HG03103 (cell line): ENCODE data around the gene NINL.
"Not testable (repeated sequence)": the region's sequence is repeated elsewhere in the genome, so short reads cannot be mapped to it uniquely, and the experiment has no call there.

ENCODE experiments used
- ATAC-seq: cut with Tn5 transposase; IDR thresholded peaks from one replicate; pipeline ENCODE4 v1.9.1; 2021; ENCODE audit warnings: low read depth; ENCODE audit not compliant: unreplicated experiment

The NINL gene

GRCh38 chr20:25561771-25562170 is 23.6 kb downstream of the NINL start:
- ATAC-seq = not testable (repeated sequence)

DNA sequence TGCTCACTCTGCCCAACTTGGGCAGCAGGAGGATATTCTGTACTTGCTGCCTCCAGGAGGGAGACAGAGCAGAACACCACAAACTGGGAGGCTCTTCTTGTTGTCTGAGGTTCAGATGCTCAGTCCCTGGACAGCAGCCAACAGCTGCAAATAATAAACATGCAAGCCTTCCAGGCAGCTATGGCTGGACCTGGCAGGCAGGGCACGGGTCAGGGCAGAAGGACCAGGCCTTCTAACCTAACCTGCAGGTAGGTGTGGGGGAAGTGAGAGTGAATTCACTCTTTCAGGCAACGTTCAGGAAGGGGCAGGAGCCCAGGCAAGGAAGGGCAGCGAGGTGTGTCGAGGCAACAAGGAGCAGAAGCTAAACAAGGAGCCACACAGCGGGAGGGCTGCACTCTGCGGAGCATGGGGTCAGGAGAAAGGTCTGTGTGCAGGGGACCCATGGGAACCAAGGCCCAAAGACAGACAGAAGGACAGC is 31.5 kb downstream of the NINL start:
- ATAC-seq = no peak

DNA sequence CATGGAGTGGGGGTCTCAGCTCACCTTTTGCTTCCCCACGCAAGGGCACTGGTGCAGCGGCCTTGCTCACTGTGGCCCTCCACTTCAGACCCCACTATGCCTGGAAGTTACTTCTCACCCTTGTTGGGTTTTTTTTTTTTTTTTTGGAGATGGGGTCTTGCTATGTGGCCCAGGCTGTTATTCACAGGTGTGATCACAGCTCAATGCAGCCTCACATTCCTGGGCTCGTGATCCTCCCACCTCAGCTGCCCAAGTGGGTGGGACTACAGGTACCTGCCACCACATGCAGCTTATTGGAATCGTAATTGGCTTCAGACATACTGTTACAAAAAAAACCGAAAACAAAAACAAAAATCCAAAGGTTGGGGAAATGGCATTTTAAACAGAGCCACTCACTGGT is 32.4 kb downstream of the NINL start:
- no peak for ATAC-seq

- no peak for ATAC-seq
Observed at GRCh38 chr20:25551413-25552215, 33.7 kb downstream of the NINL start.

GRCh38 chr20:25550645-25551337 is 34.5 kb downstream of the NINL start:
- not testable (repeated sequence) for ATAC-seq

- no peak for ATAC-seq
Observed at GRCh38 chr20:25549843-25550477, 35.4 kb downstream of the NINL start.

- ATAC-seq = no peak
Observed at GRCh38 chr20:25549172-25549773, 36.1 kb downstream of the NINL start.

DNA sequence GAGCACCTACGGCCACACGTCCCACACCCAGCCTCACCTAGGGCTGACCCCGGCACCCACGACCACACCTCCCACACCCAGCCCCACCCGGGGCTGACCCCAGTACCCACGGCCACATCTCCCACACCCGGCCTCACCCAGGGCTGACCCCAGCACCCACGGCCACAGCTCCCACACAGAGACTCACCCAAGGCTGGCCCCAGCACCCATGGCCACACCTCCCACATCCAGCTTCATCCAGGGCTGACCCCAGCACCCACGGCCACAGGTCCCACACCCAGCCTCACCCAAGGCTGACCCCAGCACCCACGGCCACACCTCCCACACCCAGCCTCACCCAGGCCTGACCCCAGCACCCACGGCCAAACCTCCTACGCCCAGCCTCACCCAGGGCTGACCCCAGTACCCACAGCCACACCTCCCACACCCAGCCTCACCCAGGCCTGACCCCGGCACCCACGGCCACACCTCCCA is 36.7 kb downstream of the NINL start:
- no peak for ATAC-seq

GRCh38 chr20:25547999-25548398 is 37.3 kb downstream of the NINL start:
- no peak for ATAC-seq

DNA sequence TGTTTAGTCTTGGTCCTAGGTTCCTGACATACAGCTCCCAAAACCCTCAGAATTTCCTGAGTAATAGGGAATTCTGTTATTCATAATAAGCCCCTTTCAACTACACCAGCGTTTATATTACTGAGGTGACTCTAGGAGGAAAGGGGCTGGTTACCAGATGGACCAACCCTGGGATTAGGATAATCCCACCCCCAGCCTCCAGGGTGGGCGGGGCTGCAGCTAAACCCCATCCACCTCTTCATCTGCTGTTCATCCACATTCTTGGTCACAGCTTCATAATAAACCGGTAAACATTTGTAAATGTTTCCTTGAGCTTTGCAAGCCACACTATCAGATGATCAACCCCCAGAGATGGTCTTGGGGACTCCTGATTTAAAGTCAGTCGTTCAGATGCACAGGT is 38.3 kb downstream of the NINL start:
- no peak for ATAC-seq

GRCh38 chr20:25546048-25546447 is 39.3 kb downstream of the NINL start:
- ATAC-seq = no peak

- ATAC-seq = no peak
Observed at GRCh38 chr20:25545171-25545570, 40.2 kb downstream of the NINL start.

DNA sequence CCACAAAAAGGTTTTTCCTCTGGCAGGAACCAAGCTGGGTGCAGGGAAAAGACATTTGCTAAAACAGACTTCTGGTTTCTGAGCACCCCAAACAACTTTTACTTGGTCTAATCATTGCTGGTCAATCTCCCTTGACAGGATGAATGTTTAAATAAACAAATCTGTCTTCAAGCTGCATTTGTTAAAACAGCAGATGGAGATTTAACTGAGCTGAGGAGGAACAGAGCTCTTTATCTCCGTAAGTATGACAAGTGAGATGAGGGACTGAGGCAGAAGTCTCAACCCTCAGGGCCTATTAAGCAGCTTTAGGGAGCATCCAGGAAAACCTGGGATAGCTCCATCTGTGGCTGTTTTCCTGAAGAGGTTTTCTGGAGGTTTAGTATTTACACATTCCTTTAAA is 40.6 kb downstream of the NINL start:
- no peak for ATAC-seq

GRCh38 chr20:25544311-25544710 is 41.0 kb downstream of the NINL start:
- no peak for ATAC-seq

DNA sequence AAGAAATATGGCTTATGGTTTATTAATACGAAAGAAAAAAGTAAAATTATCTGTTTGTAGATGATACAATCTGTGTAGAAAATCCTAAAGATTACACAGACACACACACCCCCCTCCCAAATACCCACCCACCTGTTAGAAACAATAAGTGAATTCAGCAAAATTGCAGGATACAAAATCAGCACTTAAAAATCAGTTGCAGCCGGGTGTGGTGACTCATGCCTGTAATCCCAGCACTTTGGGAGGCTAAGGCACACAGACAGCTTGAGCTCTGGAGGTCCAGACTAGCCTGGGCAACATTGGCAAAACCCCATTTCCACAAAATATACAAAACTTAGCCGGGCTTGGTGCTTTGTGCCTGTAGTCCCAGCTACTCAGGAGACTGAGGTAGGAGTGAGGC is 42.3 kb downstream of the NINL start:
- ATAC-seq = no peak

DNA sequence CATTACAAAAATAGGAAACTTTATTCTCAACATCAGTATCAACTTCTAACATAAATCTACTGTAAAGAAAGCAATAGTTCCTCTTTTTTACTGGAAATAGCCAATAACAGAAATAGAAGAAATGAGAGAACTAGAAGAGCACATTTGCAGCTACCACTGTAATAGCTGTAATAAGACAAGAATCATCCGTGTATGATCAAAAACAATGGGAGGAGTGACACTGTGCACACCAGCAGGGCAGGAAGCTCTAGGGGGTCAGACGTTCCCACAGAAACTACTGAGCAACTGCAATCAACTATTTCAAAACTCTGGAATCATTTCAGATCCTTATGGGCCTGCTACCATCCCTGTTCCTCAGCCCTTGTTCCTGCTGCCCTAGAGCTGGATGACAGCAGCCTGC is 43.7 kb downstream of the NINL start:
- no peak for ATAC-seq

DNA sequence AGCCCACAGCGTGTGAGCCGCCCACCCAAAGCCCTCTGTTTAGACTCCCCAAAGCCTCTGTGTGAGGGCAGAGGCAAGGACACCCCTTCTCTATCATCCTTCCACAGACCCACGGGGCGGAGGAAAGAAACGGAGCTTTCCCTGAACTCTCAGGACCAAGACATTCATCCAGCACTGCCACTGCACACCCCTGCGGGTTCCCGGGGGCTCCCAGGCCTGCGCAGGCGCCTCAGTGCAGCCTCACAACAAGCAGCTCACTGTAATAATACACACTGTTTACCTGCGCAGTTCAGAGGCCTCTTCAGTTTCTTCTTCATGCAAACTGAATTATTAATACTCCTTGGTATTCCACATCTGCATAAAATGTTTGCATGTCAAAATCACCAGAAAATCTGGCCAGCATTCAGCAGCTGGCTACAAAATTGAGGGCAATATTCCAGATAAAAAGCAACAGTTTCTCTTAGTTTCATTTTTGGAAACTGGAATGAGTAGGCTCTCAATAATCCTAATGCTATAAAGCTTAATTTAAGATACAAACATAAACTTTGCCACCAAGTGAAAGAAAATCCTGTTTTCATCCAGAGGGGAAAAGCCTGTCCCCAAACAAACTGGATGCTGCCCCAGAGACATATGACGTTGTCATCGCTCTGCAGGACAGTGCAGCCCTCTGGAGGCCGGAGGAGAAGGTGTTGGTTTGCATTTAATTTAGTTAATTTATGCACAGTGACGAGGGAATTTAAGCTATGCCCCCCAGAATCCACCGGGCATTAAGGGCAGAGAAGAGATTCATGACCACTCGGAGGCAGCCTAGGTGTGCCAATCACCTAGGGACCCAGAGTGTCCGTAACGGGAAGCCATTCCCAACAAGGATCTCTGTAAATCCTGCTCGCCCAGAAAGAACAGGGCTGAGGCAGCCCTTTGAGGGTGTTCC is 45.3 kb downstream of the NINL start:
- ATAC-seq = no peak

GRCh38 chr20:25538838-25539665 is 46.3 kb downstream of the NINL start:
- no peak for ATAC-seq

GRCh38 chr20:25537890-25538289 is 47.4 kb downstream of the NINL start:
- no peak for ATAC-seq
